ENCODE data around the gene RNF207.

Gene RNF207

GRCh38 chr1:6259491-6260362, 53.8 kb downstream of the RNF207 start:
- H3K9me3 ChIP-seq (ENCODE audit: control insufficient read depth in 2 of 2, low read length in 2 of 2) = no peaks in the 10 kb centered on the region
- peak overlapping the region; percentile 37 to 57 for H3K4me3 ChIP-seq (ENCODE audit: low read length in 2 of 2)
- H3K9ac ChIP-seq (ENCODE audit: low read depth in 1 of 2, low read length in 2 of 2) = peak overlapping the region in 1 of 2 donors; percentile 48
- peaks cover 0 to 4% of the 10 kb centered on the region in 2 donors for H3K27me3 ChIP-seq (ENCODE audit: control insufficient read depth in 2 of 2, insufficient read depth in 2 of 2, low read length in 2 of 2)
- peak overlapping the region in 1 of 2 donors; percentile 42 for H3K27ac ChIP-seq (ENCODE audit: low read depth in 2 of 2, low read length in 2 of 2)
- H3K4me1 ChIP-seq (ENCODE audit: control insufficient read depth in 2 of 2, insufficient read depth in 2 of 2, low read length in 2 of 2) = peaks cover 3 to 16% of the 10 kb centered on the region in 2 donors
- peaks cover 0 to 8% of the 10 kb centered on the region in 2 donors for H3K36me3 ChIP-seq (ENCODE audit: control insufficient read depth in 2 of 2, insufficient read depth in 2 of 2, low read length in 2 of 2)

- H3K36me3 ChIP-seq (ENCODE audit: control insufficient read depth in 2 of 2, insufficient read depth in 2 of 2, low read length in 2 of 2) = peaks cover 0 to 8% of the 10 kb centered on the region in 2 donors
- peaks cover 3 to 16% of the 10 kb centered on the region in 2 donors for H3K4me1 ChIP-seq (ENCODE audit: control insufficient read depth in 2 of 2, insufficient read depth in 2 of 2, low read length in 2 of 2)
- peak overlapping the region; percentile 42 to 52 for H3K27ac ChIP-seq (ENCODE audit: low read depth in 2 of 2, low read length in 2 of 2)
- H3K9ac ChIP-seq (ENCODE audit: low read depth in 1 of 2, low read length in 2 of 2) = peak overlapping the region in 1 of 2 donors; percentile 64
- no peaks in the 10 kb centered on the region for H3K9me3 ChIP-seq (ENCODE audit: control insufficient read depth in 2 of 2, low read length in 2 of 2)
- H3K4me3 ChIP-seq (ENCODE audit: low read length in 2 of 2) = peak overlapping the region; percentile 52 to 57
- H3K27me3 ChIP-seq (ENCODE audit: control insufficient read depth in 2 of 2, insufficient read depth in 2 of 2, low read length in 2 of 2) = peaks cover 0 to 4% of the 10 kb centered on the region in 2 donors
Observed at GRCh38 chr1:6260433-6260934, 54.6 kb downstream of the RNF207 start.

DNA sequence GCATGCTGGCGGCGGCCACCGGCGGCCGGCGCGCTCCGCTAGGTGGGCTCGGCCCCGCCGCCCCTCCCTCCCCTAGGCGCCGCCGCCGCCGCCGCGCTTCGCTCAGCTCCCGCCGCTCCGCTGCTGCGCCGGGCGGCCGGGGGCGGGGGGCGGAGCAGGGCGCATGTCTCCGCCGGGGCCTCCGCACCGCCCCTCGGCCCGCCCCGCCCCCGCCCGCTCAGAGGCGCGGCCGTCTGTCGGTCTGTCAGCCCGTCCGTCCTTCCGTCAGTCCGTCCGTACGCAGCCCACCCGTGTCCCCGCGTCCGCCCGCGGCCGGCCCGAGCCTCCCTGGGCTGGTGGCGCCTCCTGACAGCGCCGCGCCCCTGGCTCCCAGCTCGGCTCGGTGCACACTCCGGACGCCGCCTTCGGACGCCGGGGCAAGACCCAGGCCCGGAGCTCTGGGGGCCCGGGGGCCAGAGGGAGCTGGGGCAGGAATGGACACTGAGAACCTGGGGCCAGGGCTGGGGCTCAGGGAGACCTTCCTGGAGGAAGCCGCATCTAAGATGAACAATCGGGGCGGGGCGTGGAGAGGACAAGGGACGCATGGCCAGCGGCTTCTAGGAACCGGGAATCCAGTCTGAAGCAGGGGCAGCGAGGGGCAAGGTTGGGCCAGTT, 55.2 kb downstream of the RNF207 start, which contains the start of gene GPR153:
Gene GPR153 (minus strand): TSS at position 138 of the 654 bp plus-strand sequence. CDS start 6,193 bp downstream, outside the sequence.
- H3K27me3 ChIP-seq (ENCODE audit: control insufficient read depth in 2 of 2, insufficient read depth in 2 of 2, low read length in 2 of 2) = peaks cover 0 to 4% of the 10 kb centered on the region in 2 donors
- peak within 1 kb of the TSS in 1 of 2 donors; percentile 64 for H3K9ac ChIP-seq (ENCODE audit: low read depth in 1 of 2, low read length in 2 of 2)
- peak within 1 kb of the TSS; percentile 52 to 57 for H3K4me3 ChIP-seq (ENCODE audit: low read length in 2 of 2)
- H3K27ac ChIP-seq (ENCODE audit: low read depth in 2 of 2, low read length in 2 of 2) = peak within 1 kb of the TSS; percentile 61 to 63
- H3K4me1 ChIP-seq (ENCODE audit: control insufficient read depth in 2 of 2, insufficient read depth in 2 of 2, low read length in 2 of 2) = peaks cover 3 to 16% of the 10 kb centered on the region in 2 donors
- H3K9me3 ChIP-seq (ENCODE audit: control insufficient read depth in 2 of 2, low read length in 2 of 2) = no peaks in the 10 kb centered on the region
- peaks cover 0 to 8% of the 10 kb centered on the region in 2 donors for H3K36me3 ChIP-seq (ENCODE audit: control insufficient read depth in 2 of 2, insufficient read depth in 2 of 2, low read length in 2 of 2)

DNA sequence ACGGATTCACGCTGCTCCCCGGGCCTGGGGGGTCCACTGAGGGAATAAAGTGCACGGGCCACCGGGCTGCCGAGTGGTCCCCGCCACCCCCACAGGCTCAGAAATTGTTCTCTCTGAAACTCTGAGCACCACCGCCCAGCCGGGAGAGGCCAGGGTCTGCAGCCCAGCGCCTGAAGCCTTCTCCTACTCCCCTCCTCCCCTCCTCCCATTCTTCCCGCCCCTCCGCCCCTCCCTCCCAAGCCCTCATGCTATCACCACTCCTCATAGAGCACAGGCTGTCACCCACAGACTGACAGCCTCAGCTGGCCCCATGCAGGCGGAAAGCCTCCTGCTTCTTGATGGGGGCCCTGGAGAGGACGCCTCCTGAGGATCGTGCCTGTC, 55.7 kb downstream of the RNF207 start:
- H3K27ac ChIP-seq (ENCODE audit: low read depth in 2 of 2, low read length in 2 of 2) = peak overlapping the region in 1 of 2 donors; percentile 61
- H3K4me3 ChIP-seq (ENCODE audit: low read length in 2 of 2) = peak overlapping the region in 1 of 2 donors; percentile 44
- H3K4me1 ChIP-seq (ENCODE audit: control insufficient read depth in 2 of 2, insufficient read depth in 2 of 2, low read length in 2 of 2) = peaks cover 3 to 16% of the 10 kb centered on the region in 2 donors
- H3K36me3 ChIP-seq (ENCODE audit: control insufficient read depth in 2 of 2, insufficient read depth in 2 of 2, low read length in 2 of 2) = peaks cover 0 to 10% of the 10 kb centered on the region in 2 donors
- H3K27me3 ChIP-seq (ENCODE audit: control insufficient read depth in 2 of 2, insufficient read depth in 2 of 2, low read length in 2 of 2) = peaks cover 0 to 4% of the 10 kb centered on the region in 2 donors
- H3K9me3 ChIP-seq (ENCODE audit: control insufficient read depth in 2 of 2, low read length in 2 of 2) = no peaks in the 10 kb centered on the region
- peak overlapping the region in 1 of 2 donors; percentile 59 for H3K9ac ChIP-seq (ENCODE audit: low read depth in 1 of 2, low read length in 2 of 2)

GRCh38 chr1:6262555-6263420, 56.9 kb downstream of the RNF207 start:
- peaks cover 0 to 4% of the 10 kb centered on the region in 2 donors for H3K27me3 ChIP-seq (ENCODE audit: control insufficient read depth in 2 of 2, insufficient read depth in 2 of 2, low read length in 2 of 2)
- peaks cover 3 to 16% of the 10 kb centered on the region in 2 donors for H3K4me1 ChIP-seq (ENCODE audit: control insufficient read depth in 2 of 2, insufficient read depth in 2 of 2, low read length in 2 of 2)
- H3K9me3 ChIP-seq (ENCODE audit: control insufficient read depth in 2 of 2, low read length in 2 of 2) = no peaks in the 10 kb centered on the region
- H3K9ac ChIP-seq (ENCODE audit: low read depth in 1 of 2, low read length in 2 of 2) = no peak overlapping the region
- H3K36me3 ChIP-seq (ENCODE audit: control insufficient read depth in 2 of 2, insufficient read depth in 2 of 2, low read length in 2 of 2) = peaks cover 0 to 10% of the 10 kb centered on the region in 2 donors
- H3K27ac ChIP-seq (ENCODE audit: low read depth in 2 of 2, low read length in 2 of 2) = no peak overlapping the region
- no peak overlapping the region for H3K4me3 ChIP-seq (ENCODE audit: low read length in 2 of 2)

DNA sequence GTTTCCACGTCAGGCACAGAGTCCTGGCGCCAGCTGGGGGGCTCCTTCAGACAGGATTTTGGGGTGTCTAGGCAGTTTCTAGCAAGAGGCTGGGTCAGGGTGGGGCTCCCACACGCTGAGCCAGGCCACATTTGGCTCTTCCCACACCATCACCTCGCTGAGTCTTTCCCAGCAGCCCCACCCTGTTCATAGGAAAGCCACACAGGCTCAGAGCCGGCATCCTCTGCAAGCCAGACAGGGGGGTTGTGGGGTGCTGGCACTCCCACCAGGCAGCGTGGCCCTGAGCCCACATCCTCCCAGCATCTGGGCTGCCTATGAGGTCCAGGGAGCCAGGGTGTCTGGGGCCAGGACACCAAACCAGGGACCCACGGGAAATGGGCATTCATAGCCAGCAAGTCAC, 57.8 kb downstream of the RNF207 start:
- H3K27me3 ChIP-seq (ENCODE audit: control insufficient read depth in 2 of 2, insufficient read depth in 2 of 2, low read length in 2 of 2) = peaks cover 0 to 4% of the 10 kb centered on the region in 2 donors
- no peak overlapping the region for H3K4me3 ChIP-seq (ENCODE audit: low read length in 2 of 2)
- no peak overlapping the region for H3K27ac ChIP-seq (ENCODE audit: low read depth in 2 of 2, low read length in 2 of 2)
- no peaks in the 10 kb centered on the region for H3K9me3 ChIP-seq (ENCODE audit: control insufficient read depth in 2 of 2, low read length in 2 of 2)
- no peak overlapping the region for H3K9ac ChIP-seq (ENCODE audit: low read depth in 1 of 2, low read length in 2 of 2)
- peaks cover 0 to 10% of the 10 kb centered on the region in 2 donors for H3K36me3 ChIP-seq (ENCODE audit: control insufficient read depth in 2 of 2, insufficient read depth in 2 of 2, low read length in 2 of 2)
- peaks cover 3 to 16% of the 10 kb centered on the region in 2 donors for H3K4me1 ChIP-seq (ENCODE audit: control insufficient read depth in 2 of 2, insufficient read depth in 2 of 2, low read length in 2 of 2)

DNA sequence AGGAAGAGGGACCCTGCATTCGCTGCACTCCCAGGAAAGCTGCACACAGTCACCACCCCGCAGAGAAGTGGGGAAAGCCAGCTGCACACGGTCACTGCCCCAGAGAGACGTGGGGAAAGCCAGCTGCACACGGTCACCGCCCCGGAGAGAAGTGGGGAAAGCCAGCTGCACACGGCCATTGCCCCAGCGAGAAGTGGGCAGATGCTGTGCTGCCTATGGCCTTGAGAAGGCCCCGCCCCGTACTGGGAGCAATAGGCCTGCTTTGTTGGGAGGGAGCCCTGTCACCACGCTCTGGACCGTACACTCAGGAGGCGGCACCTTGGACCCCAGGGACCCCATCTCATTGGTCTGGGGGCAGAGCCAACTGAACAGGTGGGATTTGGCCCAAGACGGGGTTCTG, 59.2 kb downstream of the RNF207 start:
- Histone ChIP-seq H3K9me3 (ENCODE audit: control insufficient read depth in 2 of 2, low read length in 2 of 2) (no peaks in the 10 kb centered on the region), H3K4me3 (ENCODE audit: low read length in 2 of 2) (no peak overlapping the region), H3K27me3 (ENCODE audit: control insufficient read depth in 2 of 2, insufficient read depth in 2 of 2, low read length in 2 of 2) (peaks cover 0 to 4% of the 10 kb centered on the region in 2 donors), H3K9ac (ENCODE audit: low read depth in 1 of 2, low read length in 2 of 2) (no peak overlapping the region), H3K36me3 (ENCODE audit: control insufficient read depth in 2 of 2, insufficient read depth in 2 of 2, low read length in 2 of 2) (peaks cover 0 to 10% of the 10 kb centered on the region in 2 donors), H3K27ac (ENCODE audit: low read depth in 2 of 2, low read length in 2 of 2) (no peak overlapping the region), H3K4me1 (ENCODE audit: control insufficient read depth in 2 of 2, insufficient read depth in 2 of 2, low read length in 2 of 2) (peaks cover 10 to 21% of the 10 kb centered on the region in 2 donors)

DNA sequence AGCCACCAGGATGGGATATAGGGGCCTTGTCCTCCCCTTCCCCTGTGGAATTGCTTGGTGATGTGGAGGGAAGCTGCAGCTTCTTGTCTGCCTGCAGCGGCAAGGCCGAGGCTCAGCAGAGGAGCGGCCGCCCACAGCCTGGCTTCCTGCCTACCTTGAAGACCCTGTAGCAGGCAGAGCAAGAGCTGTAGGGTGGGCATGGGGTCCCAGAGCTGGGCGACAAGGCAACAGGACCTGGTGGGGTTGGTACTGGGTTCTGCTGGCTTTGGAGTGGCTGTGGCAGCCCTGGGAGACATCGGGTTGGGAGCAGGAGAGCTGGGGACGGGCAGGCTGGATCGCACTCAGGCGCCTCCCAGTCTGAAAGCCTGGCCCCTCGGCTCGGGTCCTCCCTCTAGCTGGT, 60.7 kb downstream of the RNF207 start:
- Histone ChIP-seq H3K9ac (ENCODE audit: low read depth in 1 of 2, low read length in 2 of 2) (no peak overlapping the region), H3K4me1 (ENCODE audit: control insufficient read depth in 2 of 2, insufficient read depth in 2 of 2, low read length in 2 of 2) (peaks cover 23 to 33% of the 10 kb centered on the region in 2 donors), H3K27ac (ENCODE audit: low read depth in 2 of 2, low read length in 2 of 2) (no peak overlapping the region), H3K36me3 (ENCODE audit: control insufficient read depth in 2 of 2, insufficient read depth in 2 of 2, low read length in 2 of 2) (peaks cover 0 to 10% of the 10 kb centered on the region in 2 donors), H3K9me3 (ENCODE audit: control insufficient read depth in 2 of 2, low read length in 2 of 2) (no peaks in the 10 kb centered on the region), H3K27me3 (ENCODE audit: control insufficient read depth in 2 of 2, insufficient read depth in 2 of 2, low read length in 2 of 2) (peaks cover 0 to 4% of the 10 kb centered on the region in 2 donors), H3K4me3 (ENCODE audit: low read length in 2 of 2) (no peak overlapping the region)

DNA sequence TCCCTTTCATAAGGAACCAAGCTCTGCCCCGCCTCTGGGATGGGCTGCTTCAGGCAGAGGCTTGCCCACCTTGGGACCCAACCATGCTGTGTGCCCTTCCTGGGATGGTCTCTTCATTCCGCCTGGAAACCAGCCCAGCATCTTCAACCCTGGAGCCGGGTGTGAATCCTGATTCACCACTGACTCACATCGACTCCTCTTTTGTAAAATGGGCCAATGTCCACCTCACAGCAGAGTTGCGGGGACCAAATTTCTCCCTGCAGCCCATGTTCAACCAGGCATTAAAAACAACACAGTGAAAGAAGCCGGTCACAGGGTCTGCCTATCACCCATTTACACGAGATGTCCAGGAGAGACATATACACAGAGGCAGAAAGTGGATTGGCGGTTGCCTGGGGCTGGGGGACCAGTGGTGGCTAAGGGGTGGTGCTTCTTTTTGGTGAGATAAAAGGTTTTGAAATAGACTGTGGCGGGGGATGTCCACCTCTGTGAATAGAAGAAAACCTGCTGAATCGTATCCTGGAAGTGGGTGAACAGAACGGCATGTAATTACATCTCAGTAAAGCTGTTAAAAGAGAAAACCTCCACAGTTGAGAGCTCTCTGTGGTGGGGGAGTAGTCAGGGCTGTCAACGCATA, 61.9 kb downstream of the RNF207 start:
- Histone ChIP-seq H3K9me3 (ENCODE audit: control insufficient read depth in 2 of 2, low read length in 2 of 2) (no peaks in the 10 kb centered on the region), H3K9ac (ENCODE audit: low read depth in 1 of 2, low read length in 2 of 2) (no peak overlapping the region), H3K4me1 (ENCODE audit: control insufficient read depth in 2 of 2, insufficient read depth in 2 of 2, low read length in 2 of 2) (peaks cover 27 to 38% of the 10 kb centered on the region in 2 donors)

More for the DNA sequence above, 61.9 kb downstream of the RNF207 start:
- Histone ChIP-seq H3K4me3 (ENCODE audit: low read length in 2 of 2) (no peak overlapping the region), H3K36me3 (ENCODE audit: control insufficient read depth in 2 of 2, insufficient read depth in 2 of 2, low read length in 2 of 2) (peaks cover 0 to 10% of the 10 kb centered on the region in 2 donors), H3K27me3 (ENCODE audit: control insufficient read depth in 2 of 2, insufficient read depth in 2 of 2, low read length in 2 of 2) (no peaks in the 10 kb centered on the region), H3K27ac (ENCODE audit: low read depth in 2 of 2, low read length in 2 of 2) (no peak overlapping the region)
